ENCODE data around the gene PWWP2A. TPM values are rescaled to one million over a fixed set of nuclear protein-coding genes. Genes with fewer than 3 reads are reported as not detected.

The PWWP2A gene
- total RNA-seq, 1 donor from 2014 or later, result 19.6 TPM

DNA sequence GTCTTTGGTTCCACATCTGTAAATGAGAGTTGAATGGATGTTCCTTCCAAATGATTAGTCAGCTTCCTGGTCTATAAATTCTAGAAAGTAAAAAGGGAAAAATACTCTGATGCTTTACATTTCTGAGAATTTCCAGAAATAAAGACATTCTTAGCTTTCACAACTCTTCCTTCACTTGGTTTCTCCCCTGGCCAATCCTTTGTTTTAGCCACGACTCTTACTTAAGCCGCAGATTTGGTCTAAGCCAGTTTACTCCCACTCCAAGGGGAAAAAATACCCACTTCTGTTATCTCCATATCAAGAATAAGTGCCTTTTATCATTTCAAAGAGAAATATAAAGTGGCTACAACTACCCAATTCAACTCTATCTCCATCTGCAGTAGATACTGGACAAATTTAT is 29.7 kb downstream of the PWWP2A start:
- no peak overlapping the region for H2AFZ ChIP-seq (ENCODE audit: low read depth, low read length)
- H3K27ac Mint-ChIP-seq (ENCODE audit: unreplicated experiment), result no peak overlapping the region

DNA sequence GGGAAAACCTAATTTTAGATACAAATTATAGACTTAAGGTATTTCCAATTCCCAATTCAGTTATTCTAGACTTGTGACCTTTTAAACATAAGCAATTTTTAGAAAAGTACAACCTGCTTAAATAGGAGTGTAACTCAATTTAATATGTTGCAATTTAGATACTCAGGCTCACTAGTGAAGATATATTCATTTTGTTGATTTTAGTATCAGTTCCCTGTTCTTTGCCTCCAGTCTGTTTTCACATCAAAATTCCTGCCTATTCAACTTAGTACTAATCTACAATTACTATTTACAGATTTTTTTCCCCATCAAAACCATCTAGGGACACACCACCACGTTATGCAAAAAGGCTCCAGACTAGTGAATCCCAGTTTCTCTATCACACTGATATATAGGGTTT is 30.4 kb downstream of the PWWP2A start:
- H3K4me2 ChIP-seq (ENCODE audit: low read length), result no peak overlapping the region
- Mint-ChIP-seq H3K27ac (ENCODE audit: unreplicated experiment) (no peak overlapping the region), H3K36me3 (ENCODE audit: low read depth, unreplicated experiment) (peaks cover 6% of the 10 kb centered on the region), H3K27me3 (ENCODE audit: low read depth, unreplicated experiment) (no peaks in the 10 kb centered on the region), H3K9me3 (ENCODE audit: unreplicated experiment) (no peaks in the 10 kb centered on the region), H3K4me1 (ENCODE audit: low read depth, unreplicated experiment) (peaks cover 9% of the 10 kb centered on the region), H3K4me3 (ENCODE audit: unreplicated experiment) (no peak overlapping the region)
- H3K9me3 ChIP-seq (ENCODE audit: insufficient read depth, low read depth, low read length), result no peaks in the 10 kb centered on the region
- no peak overlapping the region for H2AFZ ChIP-seq (ENCODE audit: low read depth, low read length)
- H4K20me1 ChIP-seq (ENCODE audit: insufficient read depth, low read length), result no peaks in the 10 kb centered on the region
- no peaks in the 10 kb centered on the region for H3K27me3 ChIP-seq (ENCODE audit: insufficient read depth, low read length)
- peaks cover 7% of the 10 kb centered on the region for H3K4me1 ChIP-seq (ENCODE audit: insufficient read depth, low read length)
- TF ChIP-seq EZH2 (IDR thresholded peaks at IDR 0.05; ENCODE audit: insufficient read depth, low read length), result no peak
- TF ChIP-seq, protein P1, sequence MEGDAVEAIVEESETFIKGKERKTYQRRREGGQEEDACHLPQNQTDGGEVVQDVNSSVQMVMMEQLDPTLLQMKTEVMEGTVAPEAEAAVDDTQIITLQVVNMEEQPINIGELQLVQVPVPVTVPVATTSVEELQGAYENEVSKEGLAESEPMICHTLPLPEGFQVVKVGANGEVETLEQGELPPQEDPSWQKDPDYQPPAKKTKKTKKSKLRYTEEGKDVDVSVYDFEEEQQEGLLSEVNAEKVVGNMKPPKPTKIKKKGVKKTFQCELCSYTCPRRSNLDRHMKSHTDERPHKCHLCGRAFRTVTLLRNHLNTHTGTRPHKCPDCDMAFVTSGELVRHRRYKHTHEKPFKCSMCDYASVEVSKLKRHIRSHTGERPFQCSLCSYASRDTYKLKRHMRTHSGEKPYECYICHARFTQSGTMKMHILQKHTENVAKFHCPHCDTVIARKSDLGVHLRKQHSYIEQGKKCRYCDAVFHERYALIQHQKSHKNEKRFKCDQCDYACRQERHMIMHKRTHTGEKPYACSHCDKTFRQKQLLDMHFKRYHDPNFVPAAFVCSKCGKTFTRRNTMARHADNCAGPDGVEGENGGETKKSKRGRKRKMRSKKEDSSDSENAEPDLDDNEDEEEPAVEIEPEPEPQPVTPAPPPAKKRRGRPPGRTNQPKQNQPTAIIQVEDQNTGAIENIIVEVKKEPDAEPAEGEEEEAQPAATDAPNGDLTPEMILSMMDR (IDR thresholded peaks at IDR 0.05; ENCODE audit: insufficient read depth, low read depth, low read length), result no peak
- no peak overlapping the region for H3K27ac ChIP-seq (ENCODE audit: low read depth, low read length)
- no peak overlapping the region for H3K4me3 ChIP-seq (ENCODE audit: insufficient read depth, low read depth, low read length)
- H3K9ac ChIP-seq (ENCODE audit: low read length), result no peak overlapping the region
- DNase-seq (ENCODE audit: low read depth) (no peak), FAIRE-seq (no peak)
- peaks cover 4% of the 10 kb centered on the region for H3K79me2 ChIP-seq (ENCODE audit: insufficient read depth, low read length)
- peaks cover 17% of the 10 kb centered on the region for H3K36me3 ChIP-seq (ENCODE audit: insufficient read depth, low read length)

More for the DNA sequence above, 29.7 kb downstream of the PWWP2A start:
- Mint-ChIP-seq H3K4me3 (ENCODE audit: unreplicated experiment) (no peak overlapping the region), H3K4me1 (ENCODE audit: low read depth, unreplicated experiment) (peaks cover 9% of the 10 kb centered on the region), H3K36me3 (ENCODE audit: low read depth, unreplicated experiment) (peaks cover 6% of the 10 kb centered on the region), H3K27me3 (ENCODE audit: low read depth, unreplicated experiment) (no peaks in the 10 kb centered on the region), H3K9me3 (ENCODE audit: unreplicated experiment) (no peaks in the 10 kb centered on the region)
- peaks cover 5% of the 10 kb centered on the region for H3K79me2 ChIP-seq (ENCODE audit: insufficient read depth, low read length)
- no peak for TF ChIP-seq EZH2 (IDR thresholded peaks at IDR 0.05; ENCODE audit: insufficient read depth, low read length)
- TF ChIP-seq, protein P1 (IDR thresholded peaks at IDR 0.05; ENCODE audit: insufficient read depth, low read depth, low read length), result no peak
- no peaks in the 10 kb centered on the region for H3K27me3 ChIP-seq (ENCODE audit: insufficient read depth, low read length)
- H3K4me1 ChIP-seq (ENCODE audit: insufficient read depth, low read length), result no peaks in the 10 kb centered on the region
- FAIRE-seq, result no peak
- no peaks in the 10 kb centered on the region for H3K9me3 ChIP-seq (ENCODE audit: insufficient read depth, low read depth, low read length)
- no peak overlapping the region for H3K27ac ChIP-seq (ENCODE audit: low read depth, low read length)
- no peaks in the 10 kb centered on the region for H4K20me1 ChIP-seq (ENCODE audit: insufficient read depth, low read length)
- no peak overlapping the region for H3K4me3 ChIP-seq (ENCODE audit: insufficient read depth, low read depth, low read length)
- H3K36me3 ChIP-seq (ENCODE audit: insufficient read depth, low read length), result peaks cover 17% of the 10 kb centered on the region
- H3K9ac ChIP-seq (ENCODE audit: low read length), result no peak overlapping the region
- H3K4me2 ChIP-seq (ENCODE audit: low read length), result no peak overlapping the region
- no peak for DNase-seq (ENCODE audit: low read depth)

DNA sequence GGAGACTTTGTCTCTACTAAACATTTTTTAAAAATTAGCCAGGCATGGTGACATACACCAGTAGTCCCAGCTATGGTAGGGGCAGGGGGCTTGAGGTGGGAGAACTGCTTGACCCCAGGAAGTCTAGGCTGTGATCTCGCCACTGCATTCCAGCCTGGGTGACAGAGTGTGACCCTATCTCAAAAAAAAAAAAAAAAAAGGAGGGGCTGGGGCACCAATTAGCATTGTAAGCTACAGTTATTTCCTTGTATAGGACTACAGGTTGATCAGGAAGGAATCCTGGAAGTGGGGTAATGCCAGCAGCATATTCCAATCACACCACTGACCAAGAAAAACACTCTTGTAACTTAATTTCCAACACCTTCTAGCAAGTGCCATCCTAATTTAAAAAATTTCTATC is 32.1 kb downstream of the PWWP2A start:
- Histone ChIP-seq H3K27ac (ENCODE audit: low read depth, low read length) (no peak overlapping the region), H3K36me3 (ENCODE audit: insufficient read depth, low read length) (peaks cover 2% of the 10 kb centered on the region), H4K20me1 (ENCODE audit: insufficient read depth, low read length) (no peaks in the 10 kb centered on the region), H3K79me2 (ENCODE audit: insufficient read depth, low read length) (no peaks in the 10 kb centered on the region), H3K4me3 (ENCODE audit: insufficient read depth, low read depth, low read length) (no peak overlapping the region), H3K9me3 (ENCODE audit: insufficient read depth, low read depth, low read length) (no peaks in the 10 kb centered on the region), H2AFZ (ENCODE audit: low read depth, low read length) (no peak overlapping the region), H3K4me2 (ENCODE audit: low read length) (no peak overlapping the region), H3K4me1 (ENCODE audit: insufficient read depth, low read length) (peaks cover 22% of the 10 kb centered on the region), H3K9ac (ENCODE audit: low read length) (no peak overlapping the region), H3K27me3 (ENCODE audit: insufficient read depth, low read length) (no peaks in the 10 kb centered on the region)
- Mint-ChIP-seq H3K4me3 (ENCODE audit: unreplicated experiment) (no peak overlapping the region), H3K4me1 (ENCODE audit: low read depth, unreplicated experiment) (peaks cover 24% of the 10 kb centered on the region), H3K9me3 (ENCODE audit: unreplicated experiment) (no peaks in the 10 kb centered on the region), H3K27me3 (ENCODE audit: low read depth, unreplicated experiment) (no peaks in the 10 kb centered on the region), H3K27ac (ENCODE audit: unreplicated experiment) (no peak overlapping the region), H3K36me3 (ENCODE audit: low read depth, unreplicated experiment) (no peaks in the 10 kb centered on the region)
- no peak for FAIRE-seq
- no peak for DNase-seq (ENCODE audit: low read depth)
- TF ChIP-seq EZH2 (IDR thresholded peaks at IDR 0.05; ENCODE audit: insufficient read depth, low read length), result no peak
- TF ChIP-seq, protein P1 (IDR thresholded peaks at IDR 0.05; ENCODE audit: insufficient read depth, low read depth, low read length), result no peak

Measured in astrocyte (in vitro differentiated cells and primary cell).